Erythroblast (primary cell): ENCODE data around the gene NDUFS4.

Experiments
- GATA1 ChIP-seq: IDR thresholded peaks from 2 replicates; pipeline ENCODE4 v1.6.1; 2011; ENCODE audit warnings: low read depth, mild to moderate bottlenecking, control low read depth, low read length, moderate library complexity
- POLR2A ChIP-seq: IDR thresholded peaks from 2 replicates; pipeline ENCODE4 v1.6.1; 2011; ENCODE audit warnings: mild to moderate bottlenecking, low read length

- TF ChIP-seq POLR2A: no peak
- TF ChIP-seq GATA1: no peak
These were observed 17.5 kb upstream of the NDUFS4 start for GRCh38 chr5:53542926-53543325.
